Retinal pigment epithelial cell (primary cell): ENCODE measurements around the gene CAMSAP1.

Source experiments
- DNase-seq: peaks from one replicate; pipeline ENCODE4 v3.0.0-alpha.2; 2010; ENCODE audit warnings: low read depth
- H3K4me3 ChIP-seq: 2 replicates; pipeline ENCODE4 v1.5.1; 2011; ENCODE audit warnings: mild to moderate bottlenecking, low read length, control low read depth, moderate library complexity
- CTCF ChIP-seq: conservative IDR thresholded peaks from 2 replicates; pipeline ENCODE4 v1.5.1; 2011; ENCODE audit warnings: low read depth, low read length, control low read depth, inconsistent platforms

CAMSAP1 gene

GRCh38 chr9:135770203-135770535, 137.2 kb downstream of the CAMSAP1 start:
- no peak for DNase-seq
- no peak for TF ChIP-seq CTCF
- H3K4me3 ChIP-seq: no peak overlapping the region

- H3K4me3 ChIP-seq: no peak overlapping the region
- no peak for DNase-seq
- no peak for TF ChIP-seq CTCF
These were observed 137.7 kb downstream of the CAMSAP1 start for GRCh38 chr9:135769489-135770202.

GRCh38 chr9:135768516-135769218, 138.7 kb downstream of the CAMSAP1 start:
- no peak for DNase-seq
- no peak overlapping the region for H3K4me3 ChIP-seq
- no peak for TF ChIP-seq CTCF

- no peak for DNase-seq
- no peak overlapping the region for H3K4me3 ChIP-seq
- no peak for TF ChIP-seq CTCF
These were observed 140.6 kb downstream of the CAMSAP1 start for GRCh38 chr9:135766707-135767106.

GRCh38 chr9:135766251-135766650, 141.1 kb downstream of the CAMSAP1 start:
- DNase-seq: no peak
- H3K4me3 ChIP-seq: no peak overlapping the region
- TF ChIP-seq CTCF: no peak

- H3K4me3 ChIP-seq: no peak overlapping the region
- TF ChIP-seq CTCF: no peak
- DNase-seq: no peak
These were observed 141.9 kb downstream of the CAMSAP1 start for GRCh38 chr9:135765416-135765815.

GRCh38 chr9:135764731-135765130, 142.6 kb downstream of the CAMSAP1 start:
- no peak for DNase-seq
- no peak overlapping the region for H3K4me3 ChIP-seq
- no peak for TF ChIP-seq CTCF
